Middle frontal gyrus (tissue), 1 donor: ENCODE measurements around the gene ZNF329.
"Not testable (repeated sequence)": the region's sequence is repeated elsewhere in the genome, so short reads cannot be mapped to it uniquely, and the experiment has no call there.

Experiments
- DNase-seq: peaks from one replicate; pipeline ENCODE4 v3.0.0-alpha.2; 2015; ENCODE audit warnings: low spot score; ENCODE audit errors: extremely low spot score

Gene ZNF329

GRCh38 chr19:58150328-58150921 is at the start of gene ZNF329:
ZNF329 (minus strand) TSS chr19:58150789; CDS start chr19:58129503, 21,286 bp downstream.
- peak; percentile 72 for DNase-seq

- no peak for DNase-seq
These were observed 46.5 kb upstream of the ZNF329 start for GRCh38 chr19:58196901-58197616.

GRCh38 chr19:58183817-58184215 is 33.2 kb upstream of the ZNF329 start:
- no peak for DNase-seq

- peak; percentile 81 for DNase-seq
These were observed 32.6 kb upstream of the ZNF329 start, which contains the start of gene ZNF274 for GRCh38 chr19:58182989-58183816. ZNF274 (plus strand) TSS chr19:58183061; CDS start chr19:58183966, 905 bp downstream.

- DNase-seq = no peak
These were observed 32.0 kb upstream of the ZNF329 start for GRCh38 chr19:58182577-58182988.

DNA sequence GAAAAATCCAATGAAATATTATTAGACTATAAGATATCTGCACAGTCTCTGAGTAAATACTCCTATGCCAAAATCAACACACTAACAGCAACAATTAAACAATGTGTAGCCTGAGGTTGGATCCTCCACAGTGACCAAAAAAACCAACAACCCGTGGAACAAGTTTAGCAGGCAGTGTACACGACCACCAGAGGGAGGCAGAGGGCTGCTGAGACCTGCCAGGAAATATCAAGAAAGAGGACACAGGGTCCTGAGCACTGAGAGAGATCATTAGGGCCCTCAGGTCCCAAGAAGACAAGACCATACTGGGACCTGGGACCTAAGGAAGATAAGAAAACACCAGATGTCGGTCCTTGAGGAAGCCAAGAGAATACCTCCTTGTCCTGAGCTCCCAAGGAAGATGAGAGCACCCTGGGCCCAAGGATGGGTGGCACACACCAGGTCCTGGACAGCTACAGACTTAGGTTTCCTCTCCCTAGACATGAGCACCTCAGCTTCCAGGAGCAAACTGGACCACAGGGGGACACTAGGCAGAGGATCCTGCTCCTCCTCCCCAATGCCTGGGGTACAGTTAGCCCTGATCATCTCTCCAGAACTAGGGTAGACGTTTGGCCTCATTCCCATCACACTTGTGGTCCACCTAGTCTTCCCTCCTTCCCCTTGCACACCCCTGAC is 31.4 kb upstream of the ZNF329 start:
- DNase-seq = no peak

DNA sequence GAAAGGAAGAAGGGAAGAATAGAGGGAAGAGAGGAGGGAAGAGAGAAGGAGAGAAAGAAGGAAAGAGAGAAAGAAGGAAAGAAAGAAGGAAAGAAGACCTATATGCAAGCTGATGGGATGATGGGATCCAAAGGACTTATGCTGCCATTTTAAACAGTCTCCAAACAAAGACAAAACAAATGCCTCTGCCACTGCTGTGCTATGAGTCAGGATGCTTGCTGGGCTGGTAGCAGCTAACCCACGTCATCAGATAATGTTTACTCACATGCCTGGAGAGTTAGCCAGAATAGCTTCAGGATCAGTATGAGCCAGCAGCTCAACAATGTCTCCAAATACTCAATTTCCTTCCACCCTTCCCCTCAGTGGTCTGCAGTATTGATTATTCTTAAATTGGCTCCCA is 20.3 kb upstream of the ZNF329 start:
- DNase-seq = no peak

DNA sequence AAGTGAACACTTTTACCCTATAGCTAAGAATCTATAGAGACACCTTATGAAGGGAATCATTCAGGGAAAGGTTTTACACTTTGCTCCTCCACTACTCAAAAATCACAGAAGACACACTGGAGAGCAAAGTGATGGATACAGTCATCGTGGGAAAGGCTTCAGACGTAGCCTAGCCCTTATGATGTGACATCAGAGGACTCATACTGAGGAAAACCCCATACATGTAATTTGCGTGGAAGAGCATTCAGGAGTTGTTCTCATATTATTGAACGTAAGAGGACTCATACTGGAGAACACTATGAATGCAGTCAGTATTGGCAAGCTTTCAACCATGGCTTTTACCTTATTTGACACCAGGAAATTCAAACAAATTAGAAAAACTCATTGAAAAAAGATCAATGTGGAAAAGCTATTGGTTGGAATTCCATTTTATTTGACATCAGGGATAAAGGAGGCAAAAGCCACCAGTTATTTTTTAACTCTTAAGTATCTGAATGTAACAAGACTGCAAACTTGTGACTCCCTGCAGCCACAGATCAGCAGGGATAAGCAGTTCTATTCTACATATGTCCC is 16.2 kb upstream of the ZNF329 start:
- DNase-seq = no peak

DNA sequence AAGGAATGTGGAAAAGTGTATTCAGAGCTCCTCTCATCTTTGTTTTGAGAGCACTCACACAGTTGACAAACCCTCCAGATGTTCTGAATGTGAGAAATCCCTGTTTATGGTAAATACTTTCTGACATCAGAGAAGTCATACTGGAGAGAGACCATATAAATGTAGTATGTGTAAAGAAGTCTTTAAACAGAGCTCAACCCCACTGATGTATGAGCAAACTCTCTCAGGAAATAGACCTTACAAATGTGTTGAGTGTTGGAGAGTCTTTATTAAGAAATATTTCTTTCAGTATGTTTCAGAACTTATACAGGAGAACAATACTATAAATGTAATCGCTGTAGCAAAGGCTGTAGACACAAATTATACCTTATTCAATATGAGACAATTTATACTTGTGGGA is 15.7 kb upstream of the ZNF329 start:
- DNase-seq = no peak

DNA sequence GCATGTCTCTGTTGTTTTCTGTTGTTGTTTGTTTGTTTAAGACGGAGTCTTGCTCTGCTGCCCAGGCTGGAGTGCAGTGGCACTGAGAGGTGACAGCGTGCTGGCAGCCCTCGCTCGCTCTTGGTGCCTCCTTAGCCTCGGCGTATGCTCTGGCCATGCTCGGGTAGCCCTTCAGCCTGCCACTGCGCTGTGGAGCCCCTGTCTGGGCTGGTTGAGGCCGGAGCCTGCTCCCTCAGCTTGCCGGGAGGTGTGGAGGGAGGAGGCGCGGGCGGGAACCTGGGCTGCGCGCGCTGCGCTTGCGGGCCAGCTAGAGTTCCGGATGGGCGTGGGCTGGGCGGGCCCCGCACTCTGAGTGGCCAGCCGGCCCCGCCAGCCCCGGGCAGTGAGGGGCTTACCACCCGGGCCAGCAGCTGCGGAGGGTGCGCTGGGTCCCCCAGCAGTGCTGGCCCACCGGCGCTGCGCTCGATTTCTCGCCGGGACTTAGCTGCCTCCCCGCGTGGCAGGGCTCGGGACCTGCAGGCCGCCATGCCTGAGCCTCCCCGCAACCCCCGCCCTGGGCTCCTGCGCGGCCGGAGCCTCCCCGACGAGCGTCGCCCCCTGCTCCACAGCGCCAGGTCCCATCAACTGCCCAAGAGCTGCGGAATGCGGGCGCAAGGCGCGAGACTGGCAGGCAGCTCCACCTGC is 6.6 kb upstream of the ZNF329 start:
- DNase-seq = no peak

- DNase-seq = peak; percentile 92
These were observed 4.4 kb upstream of the ZNF329 start for GRCh38 chr19:58154679-58155648.

DNA sequence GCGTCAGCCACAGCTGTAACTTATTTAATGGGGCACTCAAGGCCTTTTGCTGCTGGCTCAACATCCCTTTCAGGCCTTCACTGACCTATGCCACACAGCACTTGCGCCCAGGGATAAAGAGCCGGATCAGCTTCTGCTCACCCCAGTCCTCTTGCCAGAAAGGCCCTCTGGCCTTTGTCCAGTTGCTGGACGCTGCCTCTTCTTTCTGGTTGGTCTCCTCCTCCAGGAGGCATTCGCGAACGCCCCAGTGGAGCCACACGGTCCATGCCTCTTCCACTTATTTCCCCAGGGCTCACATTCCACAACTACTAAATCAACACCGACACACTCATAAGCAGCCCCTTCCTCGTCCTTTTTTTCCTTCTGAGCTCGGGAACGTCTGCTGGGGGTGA is 3.7 kb upstream of the ZNF329 start:
- DNase-seq = no peak

GRCh38 chr19:58153386-58153785 is 2.8 kb upstream of the ZNF329 start:
- no peak for DNase-seq

- DNase-seq = not testable (repeated sequence)
These were observed 3.1 kb downstream of the ZNF329 start for GRCh38 chr19:58147475-58147874.

GRCh38 chr19:58145849-58146248 is 4.7 kb downstream of the ZNF329 start:
- no peak for DNase-seq

GRCh38 chr19:58134244-58134643 is 16.3 kb downstream of the ZNF329 start:
- no peak for DNase-seq

DNA sequence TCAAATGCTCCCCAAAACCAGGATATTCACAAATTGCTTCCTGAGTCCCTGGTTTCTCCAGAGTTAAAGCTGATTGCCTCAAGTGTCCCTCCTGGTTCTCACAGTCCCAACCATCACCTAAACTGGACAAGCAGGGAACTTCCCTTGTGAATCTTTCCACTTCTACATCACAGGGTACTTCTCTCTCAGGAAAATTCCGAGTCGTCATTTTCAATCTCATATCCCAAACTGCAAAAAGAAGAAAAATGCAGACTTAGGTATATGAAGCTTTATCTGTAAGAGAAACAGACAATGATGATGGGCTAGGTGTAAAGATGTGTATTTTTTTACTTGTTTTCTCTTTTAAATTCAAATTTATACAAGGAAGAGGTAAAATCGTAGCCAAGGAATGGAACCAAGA is 21.3 kb downstream of the ZNF329 start:
- DNase-seq = no peak

GRCh38 chr19:58128041-58128685 is 22.4 kb downstream of the ZNF329 start:
- DNase-seq = no peak

DNA sequence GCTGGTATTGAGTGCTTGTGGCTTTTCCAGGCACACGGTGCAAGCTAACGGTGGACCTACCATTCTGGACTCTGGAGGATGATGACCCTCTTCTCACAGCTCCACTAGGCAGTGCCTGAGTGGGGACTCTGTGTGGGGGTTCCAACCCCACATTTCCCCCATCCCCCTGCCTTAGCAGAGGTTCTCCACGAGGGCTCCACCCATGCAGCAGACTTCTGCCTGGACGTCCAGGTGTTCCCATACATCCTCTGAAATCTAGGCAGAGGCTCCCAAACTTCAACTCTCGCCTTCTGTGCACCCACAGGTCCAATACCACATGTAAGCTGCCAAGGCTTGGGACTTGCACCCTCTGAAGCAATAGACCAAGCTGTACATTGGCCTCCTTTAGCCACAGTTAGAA is 27.2 kb downstream of the ZNF329 start:
- no peak for DNase-seq
